Loucy (cell line): Measurements from ENCODE around the gene HUWE1.

Experiments used
- H2AFZ ChIP-seq: fragments of 200-600 bp; sonication (generic); 2 replicates; pipeline ENCODE4 v1.6.0; 2016; ENCODE audit warnings: antibody characterized with exemption, mild to moderate bottlenecking, low read length, moderate library complexity
- H3F3A ChIP-seq: fragments of 200-600 bp; 2 replicates; pipeline ENCODE4 v1.6.0; 2016; ENCODE audit warnings: antibody characterized with exemption, low read depth, mild to moderate bottlenecking
- H3K27me3 ChIP-seq: fragments of 200-600 bp; sonication (generic); 2 replicates; pipeline ENCODE4 v1.6.1; 2014; ENCODE audit warnings: low read length, mild to moderate bottlenecking; ENCODE audit not compliant: insufficient read depth, poor library complexity, severe bottlenecking
- H3K36me3 ChIP-seq: fragments of 200-600 bp; sonication (generic); 2 replicates; pipeline ENCODE4 v1.6.1; 2016; ENCODE audit warnings: low read length; ENCODE audit not compliant: insufficient read depth
- H3K4me1 ChIP-seq: fragments of 200-600 bp; sonication (generic); 2 replicates; pipeline ENCODE4 v1.5.1; 2014; ENCODE audit warnings: low read length, mild to moderate bottlenecking; ENCODE audit not compliant: insufficient read depth, poor library complexity, severe bottlenecking
- H3K4me2 ChIP-seq: fragments of 200-600 bp; sonication (generic); 2 replicates; pipeline ENCODE4 v1.6.0; 2014; ENCODE audit warnings: antibody characterized with exemption, low read length, low read depth, mild to moderate bottlenecking; ENCODE audit not compliant: poor library complexity, severe bottlenecking
- H3K4me3 ChIP-seq: fragments of 200-600 bp; sonication (generic); 2 replicates; pipeline ENCODE4 v1.5.1; 2014; ENCODE audit warnings: low read length, mild to moderate bottlenecking, mixed read lengths; ENCODE audit not compliant: poor library complexity, severe bottlenecking
- H3K79me2 ChIP-seq: fragments of 200-600 bp; sonication (generic); 2 replicates; pipeline ENCODE4 v1.6.1; 2014; ENCODE audit warnings: low read length; ENCODE audit not compliant: insufficient read depth
- H3K9ac ChIP-seq: fragments of 200-600 bp; sonication (generic); 2 replicates; pipeline ENCODE4 v1.6.0; 2014; ENCODE audit warnings: mild to moderate bottlenecking, low read depth, low read length, moderate library complexity; ENCODE audit not compliant: poor library complexity, severe bottlenecking
- H3K9me2 ChIP-seq: fragments of 200-600 bp; sonication (generic); replicated peaks from 2 replicates; pipeline ENCODE4 v1.6.1; 2016; ENCODE audit warnings: low read depth, low read length, mixed read lengths
- H3K9me3 ChIP-seq: fragments of 200-600 bp; sonication (generic); 2 replicates; pipeline ENCODE4 v1.6.1; 2014; ENCODE audit warnings: mild to moderate bottlenecking, antibody characterized with exemption, low read length, low read depth; ENCODE audit not compliant: insufficient read depth
- H4K20me1 ChIP-seq: fragments of 200-600 bp; sonication (generic); 2 replicates; pipeline ENCODE4 v1.6.0; 2014; ENCODE audit warnings: antibody characterized with exemption, low read length, mild to moderate bottlenecking; ENCODE audit not compliant: insufficient read depth, poor library complexity, severe bottlenecking
- CTCF ChIP-seq: fragments of 200-600 bp; sonication (generic); conservative IDR thresholded peaks from 2 replicates; pipeline ENCODE4 v1.5.1; 2014; ENCODE audit warnings: mild to moderate bottlenecking, antibody characterized with exemption, low read length
- EZH2phosphoT487 ChIP-seq: fragments of 200-600 bp; IDR thresholded peaks from 2 replicates; pipeline ENCODE4 v1.6.1; 2018; ENCODE audit warnings: antibody characterized with exemption, mild to moderate bottlenecking, moderate library complexity, borderline replicate concordance

The HUWE1 gene

GRCh38 chrX:53682885-53683555 lies 3.5 kb downstream of the HUWE1 start:
- peaks cover 72% of the 10 kb centered on the region for H3K79me2 ChIP-seq
- H3K36me3 ChIP-seq = peaks cover 18% of the 10 kb centered on the region; the same call in 1 of the 2 replicates
- H3K4me3 ChIP-seq = peak overlapping the region; percentile 85
- H3K9me3 ChIP-seq = no peaks in the 10 kb centered on the region
- H3K27me3 ChIP-seq = no peaks in the 10 kb centered on the region
- H2AFZ ChIP-seq = no peak overlapping the region
- H4K20me1 ChIP-seq = peaks cover 53% of the 10 kb centered on the region
- no peaks in the 10 kb centered on the region for H3K9me2 ChIP-seq
- H3K4me1 ChIP-seq = peaks cover 14% of the 10 kb centered on the region
- TF ChIP-seq EZH2phosphoT487 = no peak
- no peak for TF ChIP-seq CTCF
- H3K9ac ChIP-seq = peak overlapping the region; percentile 94
- peak overlapping the region; percentile 91 for H3K4me2 ChIP-seq
- no peaks in the 10 kb centered on the region for H3F3A ChIP-seq

- TF ChIP-seq EZH2phosphoT487 (no peak), CTCF (no peak)
- Histone ChIP-seq H3K4me3 (peak overlapping the region; percentile 85), H3K9ac (peak overlapping the region; percentile 94), H3K79me2 (peaks cover 86% of the 10 kb centered on the region), H3K9me3 (no peaks in the 10 kb centered on the region), H2AFZ (no peak overlapping the region), H3K36me3 (peaks cover 28% of the 10 kb centered on the region; the same call in 1 of the 2 replicates), H4K20me1 (peaks cover 62% of the 10 kb centered on the region), H3K27me3 (no peaks in the 10 kb centered on the region), H3F3A (no peaks in the 10 kb centered on the region), H3K4me1 (peaks cover 14% of the 10 kb centered on the region), H3K9me2 (no peaks in the 10 kb centered on the region), H3K4me2 (peak overlapping the region; percentile 91)
Measured at GRCh38 chrX:53681661-53682060, 4.9 kb downstream of the HUWE1 start.

GRCh38 chrX:53678667-53679066 lies 7.9 kb downstream of the HUWE1 start:
- TF ChIP-seq CTCF = peak; percentile 46
- no peak for TF ChIP-seq EZH2phosphoT487
- H2AFZ ChIP-seq = no peak overlapping the region
- no peak overlapping the region for H3K4me3 ChIP-seq
- peaks cover 99% of the 10 kb centered on the region for H3K79me2 ChIP-seq
- H3K9me2 ChIP-seq = no peaks in the 10 kb centered on the region
- H3K4me1 ChIP-seq = peaks cover 5% of the 10 kb centered on the region
- peaks cover 33% of the 10 kb centered on the region; the same call in 1 of the 2 replicates for H3K36me3 ChIP-seq
- no peaks in the 10 kb centered on the region for H3F3A ChIP-seq
- H3K9ac ChIP-seq = peak overlapping the region; percentile 13
- H3K4me2 ChIP-seq = peak overlapping the region; percentile 42
- H4K20me1 ChIP-seq = peaks cover 88% of the 10 kb centered on the region
- no peaks in the 10 kb centered on the region for H3K9me3 ChIP-seq
- no peaks in the 10 kb centered on the region for H3K27me3 ChIP-seq
